Right lung (tissue), 10 donors: ENCODE results near the gene MGAT4D. TPM values are rescaled to one million over a fixed set of nuclear protein-coding genes. Genes with fewer than 3 reads are reported as not detected.
A peak's percentile ranks its signal among the peaks of the same experiment; 100 is the strongest.
"Not testable (repeated sequence)": the region's sequence is repeated elsewhere in the genome, so short reads cannot be mapped to it uniquely, and the experiment has no call there.

ENCODE experiments used
- DNase-seq, 2 donors: peaks; one replicate each; pipeline ENCODE4 v3.0.0-alpha.2; 2013
- long read RNA-seq, 8 donors: transcript quantifications; one replicate each; lab custom pipeline, GENCODE V29; 2026
- polyA plus RNA-seq, 5 donors: library from polyadenylated mRNA; unstranded; fragments of 120-200 nt; gene quantifications; one replicate each; pipeline versions ENCODE4 v1.2.1 to v1.2.3, GENCODE V29; 2013; ENCODE audit warnings: inconsistent platforms in 1 of 5, low replicate concordance in 1 of 5; ENCODE audit not compliant: insufficient read length in 5 of 5, insufficient read depth in 1 of 5

Gene MGAT4D
- polyA plus RNA-seq = not detected
- long read RNA-seq, donor 1 = 0 reads
- long read RNA-seq, donor 2 = 0 reads
- long read RNA-seq, donor 3 = 0 reads
- long read RNA-seq, donor 4 = 0 reads
- long read RNA-seq, donor 5 = 0 reads
- long read RNA-seq, donor 6 = 0 reads
- long read RNA-seq, donor 7 = 0 reads
- long read RNA-seq, donor 8 = 0 reads

GRCh38 chr4:140497747-140498636 lies at the start of gene MGAT4D:
Gene MGAT4D (minus strand): TSS chr4:140498293. CDS start chr4:140498222, 71 bp downstream.
- DNase-seq = peak in 1 of 2 donors; percentile 3

GRCh38 chr4:140533951-140534480 lies 35.9 kb upstream of the MGAT4D start:
- DNase-seq = no peak

- DNase-seq = no peak
Observed at GRCh38 chr4:140529434-140529833, 31.3 kb upstream of the MGAT4D start.

GRCh38 chr4:140523857-140524742 lies 26.0 kb upstream of the MGAT4D start, which contains the start of gene ELMOD2:
Gene ELMOD2 (plus strand): TSS chr4:140524168. CDS start chr4:140525429, 1,261 bp downstream.
- peak; percentile 97 for DNase-seq

GRCh38 chr4:140523370-140523856 lies 25.3 kb upstream of the MGAT4D start:
- peak in 1 of 2 donors; percentile 8 for DNase-seq

- DNase-seq = no peak
Observed at GRCh38 chr4:140515423-140515822, 17.3 kb upstream of the MGAT4D start.

GRCh38 chr4:140513765-140514164 lies 15.7 kb upstream of the MGAT4D start:
- not testable (repeated sequence) for DNase-seq

- no peak for DNase-seq
Observed at GRCh38 chr4:140504261-140504660, 6.2 kb upstream of the MGAT4D start.

- DNase-seq = no peak
Observed at GRCh38 chr4:140499391-140499790, 1.3 kb upstream of the MGAT4D start.

GRCh38 chr4:140497405-140497746 lies 717 bp downstream of the MGAT4D start:
- no peak for DNase-seq

- DNase-seq = no peak
Observed at GRCh38 chr4:140485939-140486338, 12.2 kb downstream of the MGAT4D start.

- DNase-seq = no peak
Observed at GRCh38 chr4:140483445-140483844, 14.6 kb downstream of the MGAT4D start.

GRCh38 chr4:140472156-140472555 lies 25.9 kb downstream of the MGAT4D start:
- DNase-seq = no peak

- DNase-seq = no peak
Observed at GRCh38 chr4:140469791-140470733, 28.0 kb downstream of the MGAT4D start.

GRCh38 chr4:140466146-140466545 lies 31.9 kb downstream of the MGAT4D start:
- no peak for DNase-seq

GRCh38 chr4:140463614-140464013 lies 34.5 kb downstream of the MGAT4D start:
- no peak for DNase-seq

- no peak for DNase-seq
Observed at GRCh38 chr4:140463182-140463581, 34.9 kb downstream of the MGAT4D start.

GRCh38 chr4:140450352-140450751 lies 47.7 kb downstream of the MGAT4D start:
- no peak for DNase-seq

GRCh38 chr4:140448830-140449229 lies 49.3 kb downstream of the MGAT4D start:
- peak; percentile 33 to 45 for DNase-seq

- no peak for DNase-seq
Observed at GRCh38 chr4:140448162-140448561, 49.9 kb downstream of the MGAT4D start.
